Naive thymus-derived CD4-positive, alpha-beta T cell (primary cell): ENCODE data around the gene ZNF492. TPM values are rescaled to one million over a fixed set of nuclear protein-coding genes. Genes with fewer than 3 reads are reported as not detected.

Experiments
- ATAC-seq: fragments of 150-1000 bp; cut with Tn5 transposase; 2 replicates; pipeline ENCODE4 v1.10.0; 2021; ENCODE audit warnings: mild to moderate bottlenecking, moderate library complexity
- CTCF ChIA-PET: fragments of 350-600 bp; sonication (Branson Sonifier 250); formaldehyde crosslinking; loops from one replicate; lab custom pipeline; 2021; ENCODE audit warnings: antibody characterized with exemption; lab: Charles Lee
- POLR2A ChIA-PET: fragments of 350-600 bp; sonication (Branson Sonifier 250); formaldehyde crosslinking; loops from one replicate; lab custom pipeline; 2021; ENCODE audit warnings: antibody characterized with exemption, inconsistent platforms; lab: Charles Lee
- DNase-seq, 9 donors: peaks; one replicate each; pipeline versions ENCODE4 v3.0.0 to v3.0.0-alpha.2; 2020 to 2022; ENCODE audit warnings: mixed read lengths in 1 of 9
- H3K27ac ChIP-seq: one replicate; pipeline ENCODE4 v1.7.0; 2013; ENCODE audit warnings: mild to moderate bottlenecking, low read depth, low read length, moderate library complexity
- H3K27me3 ChIP-seq, 2 donors: one replicate each; pipeline ENCODE4 v1.7.0; 2013; ENCODE audit warnings: low read length in 2 of 2, mild to moderate bottlenecking in 2 of 2, moderate library complexity in 2 of 2; ENCODE audit not compliant: control insufficient read depth in 2 of 2, insufficient read depth in 2 of 2
- H3K36me3 ChIP-seq, 3 experiments: 1 replicate in 2 of 3; 2 replicates in 1 of 3; pipeline ENCODE4 v1.7.0; 2013; ENCODE audit warnings: low read length in 3 of 3, mild to moderate bottlenecking in 3 of 3, moderate library complexity in 1 of 3; ENCODE audit not compliant: insufficient read depth in 3 of 3, control insufficient read depth in 2 of 3
- H3K4me1 ChIP-seq, 2 donors: one replicate each; pipeline ENCODE4 v1.7.0; 2013; ENCODE audit warnings: low read length in 2 of 2, mild to moderate bottlenecking in 2 of 2, moderate library complexity in 1 of 2; ENCODE audit not compliant: control insufficient read depth in 2 of 2, insufficient read depth in 2 of 2
- H3K4me3 ChIP-seq: 2 replicates; pipeline ENCODE4 v1.7.0; 2013; ENCODE audit warnings: mild to moderate bottlenecking, low read length
- H3K9me3 ChIP-seq, 3 experiments: 1 replicate in 2 of 3; 2 replicates in 1 of 3; pipeline ENCODE4 v1.7.0; 2013; ENCODE audit warnings: low read length in 3 of 3; ENCODE audit not compliant: control insufficient read depth in 2 of 3
- H3K27ac Mint-ChIP-seq, 9 donors: one replicate each; pipeline ENCODE4 v1.8.0; 2020 to 2022; ENCODE audit warnings: mixed read lengths in 9 of 9, mild to moderate bottlenecking in 8 of 9, moderate library complexity in 5 of 9, inconsistent platforms in 2 of 9
- H3K27me3 Mint-ChIP-seq, 5 donors: one replicate each; pipeline ENCODE4 v1.8.0; 2021 to 2022; ENCODE audit warnings: mixed read lengths in 5 of 5, mild to moderate bottlenecking in 1 of 5
- H3K36me3 Mint-ChIP-seq, 5 donors: one replicate each; pipeline ENCODE4 v1.8.0; 2020 to 2022; ENCODE audit warnings: mixed read lengths in 5 of 5, mild to moderate bottlenecking in 3 of 5, inconsistent platforms in 1 of 5
- H3K4me1 Mint-ChIP-seq, 7 donors: one replicate each; pipeline ENCODE4 v1.8.0; 2020 to 2022; ENCODE audit warnings: mixed read lengths in 7 of 7, mild to moderate bottlenecking in 3 of 7, inconsistent platforms in 1 of 7
- H3K4me3 Mint-ChIP-seq, 10 donors: one replicate each; pipeline ENCODE4 v1.8.0; 2020 to 2022; ENCODE audit warnings: mild to moderate bottlenecking in 10 of 10, mixed read lengths in 10 of 10, moderate library complexity in 6 of 10, inconsistent platforms in 2 of 10
- H3K9me3 Mint-ChIP-seq, 11 donors: one replicate each; pipeline ENCODE4 v1.8.0; 2020 to 2022; ENCODE audit warnings: mixed read lengths in 11 of 11, mild to moderate bottlenecking in 4 of 11, inconsistent platforms in 1 of 11, moderate library complexity in 1 of 11
- intact Hi-C, 2 donors: fragments of 100-400 bp; cut with micrococcal nuclease; formaldehyde crosslinking; loops; one replicate each; pipeline ENCODE4 v1.15.1; 2023
- polyA plus RNA-seq, 2 donors: library from polyadenylated mRNA; unstranded; fragments of 300-500 nt; fragmentation: Illumina TruSeq; gene quantifications; one replicate each; pipeline ENCODE4 v1.2.3, GENCODE V29; 2021
- total RNA-seq, 6 experiments: library from RNA in 5 of 6; stranded (reverse) in 5 of 6; gene quantifications; 1 replicate in 5 of 6; 2 replicates in 1 of 6; pipeline ENCODE4 v1.2.3 and lab custom pipeline; 2021 to 2026

Gene ZNF492
- total and polyA plus RNA-seq, 7 experiments from 2014 or later, result 0.17 to 0.84 (median 0.32) TPM

- peaks cover 0 to 42% (median 8%) of the 10 kb centered on the region in 11 donors for H3K9me3 Mint-ChIP-seq
- POLR2A ChIA-PET, result no interaction called here
Measured at GRCh38 chr19:22606954-22607652, 27.0 kb upstream of the ZNF492 start.

GRCh38 chr19:22607653-22608430 is 26.3 kb upstream of the ZNF492 start:
- Mint-ChIP-seq H3K36me3 (peaks cover 0 to 4% (median 0%) of the 10 kb centered on the region in 5 donors), H3K4me3 (no peak overlapping the region), H3K4me1 (no peaks in the 10 kb centered on the region), H3K9me3 (peaks cover 0 to 38% (median 8%) of the 10 kb centered on the region in 11 donors), H3K27me3 (peaks cover 0 to 5% (median 0%) of the 10 kb centered on the region in 5 donors), H3K27ac (no peak overlapping the region)
- ChIA-PET POLR2A (no interaction called here), CTCF (no interaction called here)
- intact Hi-C loops, result no loop called here
- peaks cover 0 to 9% (median 0%) of the 10 kb centered on the region in 3 experiments for H3K9me3 ChIP-seq
- ATAC-seq (no peak), DNase-seq (no peak)
- no peaks in the 10 kb centered on the region for H3K27me3 ChIP-seq
- no peak overlapping the region for H3K4me3 ChIP-seq
- no peak overlapping the region for H3K27ac ChIP-seq
- no peaks in the 10 kb centered on the region for H3K36me3 ChIP-seq
- no peaks in the 10 kb centered on the region for H3K4me1 ChIP-seq

More at GRCh38 chr19:22606954-22607652, 27.0 kb upstream of the ZNF492 start:
- no peaks in the 10 kb centered on the region for H3K36me3 ChIP-seq
- intact Hi-C loops, result no loop called here
- ATAC-seq (no peak), DNase-seq (no peak)
- no peak overlapping the region for H3K4me3 Mint-ChIP-seq
- H3K27me3 ChIP-seq, result no peaks in the 10 kb centered on the region
- H3K27me3 Mint-ChIP-seq, result peaks cover 0 to 5% (median 0%) of the 10 kb centered on the region in 5 donors
- no peaks in the 10 kb centered on the region for H3K4me1 Mint-ChIP-seq
- CTCF ChIA-PET, result no interaction called here
- H3K27ac Mint-ChIP-seq, result no peak overlapping the region
- H3K4me1 ChIP-seq, result no peaks in the 10 kb centered on the region
- H3K36me3 Mint-ChIP-seq, result peaks cover 0 to 4% (median 0%) of the 10 kb centered on the region in 5 donors
- H3K9me3 ChIP-seq, result peaks cover 0 to 13% (median 0%) of the 10 kb centered on the region in 3 experiments
- no peak overlapping the region for H3K27ac ChIP-seq
- H3K4me3 ChIP-seq, result no peak overlapping the region

GRCh38 chr19:22608441-22608840 is 25.7 kb upstream of the ZNF492 start:
- H3K4me3 ChIP-seq, result no peak overlapping the region
- DNase-seq (no peak), ATAC-seq (no peak)
- POLR2A ChIA-PET, result no interaction called here
- peaks cover 0 to 9% (median 0%) of the 10 kb centered on the region in 3 experiments for H3K9me3 ChIP-seq
- Mint-ChIP-seq H3K36me3 (peaks cover 0 to 4% (median 0%) of the 10 kb centered on the region in 5 donors), H3K4me1 (no peaks in the 10 kb centered on the region), H3K4me3 (no peak overlapping the region), H3K27ac (no peak overlapping the region), H3K27me3 (peaks cover 0 to 5% (median 0%) of the 10 kb centered on the region in 5 donors), H3K9me3 (peaks cover 0 to 38% (median 9%) of the 10 kb centered on the region in 11 donors)
- H3K27me3 ChIP-seq, result no peaks in the 10 kb centered on the region
- no peaks in the 10 kb centered on the region for H3K4me1 ChIP-seq
- CTCF ChIA-PET, result no interaction called here
- intact Hi-C loops, result no loop called here
- H3K36me3 ChIP-seq, result no peaks in the 10 kb centered on the region
- H3K27ac ChIP-seq, result no peak overlapping the region

GRCh38 chr19:22609630-22610029 is 24.5 kb upstream of the ZNF492 start:
- H3K27me3 Mint-ChIP-seq, result peaks cover 0 to 5% (median 0%) of the 10 kb centered on the region in 5 donors
- POLR2A ChIA-PET, result no interaction called here
- H3K4me1 Mint-ChIP-seq, result no peaks in the 10 kb centered on the region
- ATAC-seq, result no peak
- Histone ChIP-seq H3K4me1 (no peaks in the 10 kb centered on the region), H3K36me3 (no peaks in the 10 kb centered on the region), H3K27me3 (no peaks in the 10 kb centered on the region), H3K9me3 (peaks cover 0 to 7% (median 0%) of the 10 kb centered on the region in 3 experiments), H3K27ac (no peak overlapping the region), H3K4me3 (no peak overlapping the region)
- no peak for DNase-seq
- intact Hi-C loops, result no loop called here
- H3K27ac Mint-ChIP-seq, result no peak overlapping the region
- peaks cover 0 to 45% (median 17%) of the 10 kb centered on the region in 11 donors for H3K9me3 Mint-ChIP-seq
- CTCF ChIA-PET, result no interaction called here
- peaks cover 0 to 2% (median 0%) of the 10 kb centered on the region in 5 donors for H3K36me3 Mint-ChIP-seq
- no peak overlapping the region for H3K4me3 Mint-ChIP-seq

GRCh38 chr19:22610121-22610520 is 24.0 kb upstream of the ZNF492 start:
- H3K4me1 ChIP-seq, result no peaks in the 10 kb centered on the region
- Mint-ChIP-seq H3K9me3 (peaks cover 0 to 48% (median 18%) of the 10 kb centered on the region in 11 donors), H3K27me3 (peaks cover 0 to 5% (median 0%) of the 10 kb centered on the region in 5 donors), H3K27ac (peak overlapping the region in 1 of 9 donors; percentile 70), H3K4me3 (no peak overlapping the region), H3K4me1 (no peaks in the 10 kb centered on the region), H3K36me3 (peaks cover 0 to 2% (median 0%) of the 10 kb centered on the region in 5 donors)
- H3K36me3 ChIP-seq, result no peaks in the 10 kb centered on the region
- H3K4me3 ChIP-seq, result no peak overlapping the region
- ATAC-seq (no peak), DNase-seq (no peak)
- CTCF ChIA-PET, result no interaction called here
- no peak overlapping the region for H3K27ac ChIP-seq
- intact Hi-C loops, result no loop called here
- peaks cover 0 to 2% (median 0%) of the 10 kb centered on the region in 3 experiments for H3K9me3 ChIP-seq
- POLR2A ChIA-PET, result no interaction called here
- no peaks in the 10 kb centered on the region for H3K27me3 ChIP-seq

- Mint-ChIP-seq H3K27ac (no peak overlapping the region), H3K27me3 (peaks cover 0 to 16% (median 9%) of the 10 kb centered on the region in 5 donors), H3K4me1 (no peaks in the 10 kb centered on the region), H3K36me3 (peaks cover 0 to 2% (median 0%) of the 10 kb centered on the region in 5 donors), H3K4me3 (no peak overlapping the region), H3K9me3 (peaks cover 0 to 56% (median 19%) of the 10 kb centered on the region in 11 donors)
- intact Hi-C loops, result no loop called here
- Histone ChIP-seq H3K27ac (no peak overlapping the region), H3K4me3 (no peak overlapping the region), H3K9me3 (peaks cover 0 to 9% (median 0%) of the 10 kb centered on the region in 3 experiments), H3K4me1 (no peaks in the 10 kb centered on the region), H3K36me3 (no peaks in the 10 kb centered on the region), H3K27me3 (no peaks in the 10 kb centered on the region)
- POLR2A ChIA-PET, result no interaction called here
- CTCF ChIA-PET, result no interaction called here
- no peak for DNase-seq
- ATAC-seq, result no peak
Measured at GRCh38 chr19:22612316-22612715, 21.8 kb upstream of the ZNF492 start.
